GM23248 (cell line): ENCODE measurements around the gene OR2Z1. TPM values are rescaled to one million over a fixed set of nuclear protein-coding genes. Genes with fewer than 3 reads are reported as not detected.

Experiments used
- DNase-seq: peaks from one replicate; pipeline ENCODE4 v3.0.0-alpha.2; 2015
- H2AFZ ChIP-seq: fragments of 200-600 bp; sonication (generic); 2 replicates; pipeline ENCODE4 v1.6.1; 2016; ENCODE audit warnings: antibody characterized with exemption
- H3F3A ChIP-seq: fragments of 200-600 bp; sonication (generic); 2 replicates; pipeline ENCODE4 v1.6.1; 2016; ENCODE audit warnings: mild to moderate bottlenecking, antibody characterized with exemption, mixed run types; ENCODE audit not compliant: insufficient read depth
- H3K27ac ChIP-seq: fragments of 200-600 bp; sonication (generic); 2 replicates; pipeline ENCODE4 v1.5.1; 2016; ENCODE audit warnings: mild to moderate bottlenecking
- H3K27me3 ChIP-seq: fragments of 200-600 bp; sonication (generic); replicated peaks from 2 replicates; pipeline ENCODE4 v1.6.1; 2016; ENCODE audit warnings: mild to moderate bottlenecking; ENCODE audit not compliant: insufficient read depth
- H3K36me3 ChIP-seq: fragments of 200-600 bp; sonication (generic); 2 replicates; pipeline ENCODE4 v1.6.1; 2016; ENCODE audit warnings: low read depth, mild to moderate bottlenecking
- H3K4me1 ChIP-seq: fragments of 200-600 bp; sonication (generic); 2 replicates; pipeline ENCODE4 v1.6.1; 2016; ENCODE audit warnings: mild to moderate bottlenecking; ENCODE audit not compliant: insufficient read depth
- H3K4me2 ChIP-seq: fragments of 200-600 bp; sonication (generic); one replicate; pipeline ENCODE4 v1.6.1; 2016; ENCODE audit warnings: mild to moderate bottlenecking; ENCODE audit not compliant: unreplicated experiment
- H3K4me3 ChIP-seq: fragments of 200-600 bp; sonication (generic); 2 replicates; pipeline ENCODE4 v1.5.1; 2016; ENCODE audit warnings: mild to moderate bottlenecking
- H3K79me2 ChIP-seq: fragments of 200-600 bp; sonication (generic); 2 replicates; pipeline ENCODE4 v1.6.1; 2016; ENCODE audit warnings: mild to moderate bottlenecking; ENCODE audit not compliant: insufficient read depth
- H3K9ac ChIP-seq: fragments of 200-600 bp; sonication (generic); 2 replicates; pipeline ENCODE4 v1.6.1; 2016; ENCODE audit warnings: mild to moderate bottlenecking
- H3K9me2 ChIP-seq: fragments of 200-600 bp; sonication (generic); 2 replicates; pipeline ENCODE4 v1.6.1; 2016; ENCODE audit warnings: mixed run types, mild to moderate bottlenecking, moderate library complexity; ENCODE audit not compliant: insufficient read depth
- H3K9me3 ChIP-seq: fragments of 200-600 bp; sonication (generic); one replicate; pipeline ENCODE4 v1.6.1; 2017; ENCODE audit warnings: low read depth
- H4K20me1 ChIP-seq: fragments of 200-600 bp; sonication (generic); 2 replicates; pipeline ENCODE4 v1.6.0; 2016; ENCODE audit not compliant: insufficient read depth
- EZH2 ChIP-seq: fragments of 200-600 bp; sonication (generic); IDR thresholded peaks from 2 replicates; pipeline ENCODE4 v1.6.1; 2018; ENCODE audit warnings: antibody characterized with exemption, mild to moderate bottlenecking; ENCODE audit not compliant: insufficient read depth, poor library complexity, severe bottlenecking
- EZH2phosphoT487 ChIP-seq: fragments of 200-600 bp; sonication (generic); IDR thresholded peaks from 2 replicates; pipeline ENCODE4 v1.6.1; 2018; ENCODE audit warnings: antibody characterized with exemption, moderate library complexity, mild to moderate bottlenecking, low read depth; ENCODE audit not compliant: insufficient read depth
- WGBS, 2 experiments: methylation state at CpG; one replicate each; pipeline ENCODE4 v1.1.6; 2015 to 2017; ENCODE audit warnings: low lambda C conversion rate in 2 of 2, low coverage in 1 of 2; ENCODE audit errors: missing lambda C conversion rate in 2 of 2; 5-methylcytosine and 5-hydroxymethylcytosine counted together
- in situ Hi-C: fragments of 300-500 bp; cut with MboI; formaldehyde crosslinking; loops from 2 replicates; pipeline ENCODE4 v1.15.0; 2020
- polyA plus RNA-seq: library from polyadenylated mRNA; unstranded; fragments of >200 nt; fragmentation: Nextera tagmentation; extraction: Ambion mirVana; gene quantifications from 2 replicates; pipeline ENCODE4 v1.2.1, GENCODE V29; 2016
- total RNA-seq: library from RNA; depleted of rRNA; stranded (reverse); fragments of >200 nt; shearing (Covaris generic); gene quantifications from 2 replicates; pipeline ENCODE4 v1.2.3, GENCODE V29; 2014

The OR2Z1 gene
- total and polyA plus RNA-seq, 2 experiments from 2014 or later: not detected

GRCh38 chr19:8684001-8684902 lies 37.2 kb upstream of the OR2Z1 start:
- no peaks in the 10 kb centered on the region for H3F3A ChIP-seq
- H3K9ac ChIP-seq: no peak overlapping the region
- no peak overlapping the region for H2AFZ ChIP-seq
- in situ Hi-C loops: no loop called here
- WGBS, 2 experiments: 46 to 49% methylated on average over 21 of the region's 21 CpGs
- no peaks in the 10 kb centered on the region for H3K4me1 ChIP-seq
- H3K27ac ChIP-seq: no peak overlapping the region
- H3K4me3 ChIP-seq: no peak overlapping the region
- H3K36me3 ChIP-seq: no peaks in the 10 kb centered on the region
- H3K27me3 ChIP-seq: no peaks in the 10 kb centered on the region
- H3K9me3 ChIP-seq: no peaks in the 10 kb centered on the region
- no peaks in the 10 kb centered on the region for H4K20me1 ChIP-seq
- DNase-seq: no peak
- H3K79me2 ChIP-seq: no peaks in the 10 kb centered on the region
- TF ChIP-seq EZH2: no peak
- no peak overlapping the region for H3K4me2 ChIP-seq
- H3K9me2 ChIP-seq: no peaks in the 10 kb centered on the region

- in situ Hi-C loops: no loop called here
- Histone ChIP-seq H3K9me2 (no peaks in the 10 kb centered on the region), H3K4me3 (no peak overlapping the region), H3K36me3 (no peaks in the 10 kb centered on the region), H3K27me3 (no peaks in the 10 kb centered on the region), H3K27ac (no peak overlapping the region), H3K9ac (no peak overlapping the region), H3K79me2 (no peaks in the 10 kb centered on the region), H4K20me1 (no peaks in the 10 kb centered on the region), H3K9me3 (no peaks in the 10 kb centered on the region), H3K4me2 (no peak overlapping the region), H2AFZ (no peak overlapping the region), H3F3A (no peaks in the 10 kb centered on the region), H3K4me1 (no peaks in the 10 kb centered on the region)
- 31 to 36% methylated on average over 5 of the region's 5 CpGs for WGBS, 2 experiments
- no peak for DNase-seq
- TF ChIP-seq EZH2phosphoT487 (no peak), EZH2 (no peak)
Observed at GRCh38 chr19:8686549-8686948, 34.9 kb upstream of the OR2Z1 start.

DNA sequence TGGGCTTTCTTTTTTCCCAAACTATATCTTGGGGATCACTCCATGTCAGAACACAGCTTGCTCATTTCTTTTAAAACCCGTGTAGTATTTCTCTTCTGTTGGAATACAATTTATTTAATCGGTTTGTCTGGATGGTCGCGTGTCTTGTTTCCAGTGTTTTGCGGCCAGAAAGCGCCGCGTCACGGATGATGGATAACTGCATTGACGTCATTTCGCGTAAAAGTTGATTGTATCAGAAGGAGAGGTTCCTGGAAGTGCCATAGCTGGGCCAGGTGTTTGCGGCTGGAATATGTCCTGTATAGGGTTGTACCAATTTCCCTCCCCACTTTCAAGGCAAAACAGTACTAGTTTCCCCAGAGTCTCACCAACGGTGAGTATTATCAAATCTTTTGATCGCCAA lies 32.5 kb upstream of the OR2Z1 start:
- TF ChIP-seq EZH2phosphoT487: no peak
- no peak for TF ChIP-seq EZH2
- H3K4me3 ChIP-seq: no peak overlapping the region

GRCh38 chr19:8690753-8691539 lies 30.5 kb upstream of the OR2Z1 start:
- Histone ChIP-seq H3K79me2 (no peaks in the 10 kb centered on the region), H3K36me3 (no peaks in the 10 kb centered on the region), H2AFZ (no peak overlapping the region), H3K4me2 (no peak overlapping the region), H3K27me3 (no peaks in the 10 kb centered on the region), H3K9ac (no peak overlapping the region), H3K9me2 (no peaks in the 10 kb centered on the region), H3K9me3 (no peaks in the 10 kb centered on the region), H3K4me1 (no peaks in the 10 kb centered on the region), H3K4me3 (no peak overlapping the region), H3K27ac (no peak overlapping the region), H3F3A (no peaks in the 10 kb centered on the region), H4K20me1 (no peaks in the 10 kb centered on the region)
- DNase-seq: no peak
- in situ Hi-C loops: no loop called here
- TF ChIP-seq EZH2phosphoT487 (no peak), EZH2 (no peak)
- WGBS, 2 experiments: 18 to 32% methylated on average over 5 of the region's 5 CpGs

More for the DNA sequence above, 32.5 kb upstream of the OR2Z1 start:
- no peaks in the 10 kb centered on the region for H3F3A ChIP-seq
- H4K20me1 ChIP-seq: no peaks in the 10 kb centered on the region
- H3K27me3 ChIP-seq: no peaks in the 10 kb centered on the region
- no peaks in the 10 kb centered on the region for H3K9me2 ChIP-seq
- WGBS, 2 experiments: 88 to 92% methylated on average over 15 of the region's 15 CpGs
- H3K36me3 ChIP-seq: no peaks in the 10 kb centered on the region
- H3K4me1 ChIP-seq: no peaks in the 10 kb centered on the region
- H3K79me2 ChIP-seq: no peaks in the 10 kb centered on the region
- in situ Hi-C loops: no loop called here
- no peak overlapping the region for H2AFZ ChIP-seq
- no peak overlapping the region for H3K27ac ChIP-seq
- H3K4me2 ChIP-seq: no peak overlapping the region
- no peaks in the 10 kb centered on the region for H3K9me3 ChIP-seq
- DNase-seq: no peak
- no peak overlapping the region for H3K9ac ChIP-seq
